DMS79 (cell line): ENCODE measurements around the gene COL20A1.
"Not testable (repeated sequence)": the region's sequence is repeated elsewhere in the genome, so short reads cannot be mapped to it uniquely, and the experiment has no call there.

Source experiments
- DNase-seq: peaks from one replicate; lab custom pipeline; 2025; lab: John Stamatoyannopoulos, UW

Gene COL20A1

DNA sequence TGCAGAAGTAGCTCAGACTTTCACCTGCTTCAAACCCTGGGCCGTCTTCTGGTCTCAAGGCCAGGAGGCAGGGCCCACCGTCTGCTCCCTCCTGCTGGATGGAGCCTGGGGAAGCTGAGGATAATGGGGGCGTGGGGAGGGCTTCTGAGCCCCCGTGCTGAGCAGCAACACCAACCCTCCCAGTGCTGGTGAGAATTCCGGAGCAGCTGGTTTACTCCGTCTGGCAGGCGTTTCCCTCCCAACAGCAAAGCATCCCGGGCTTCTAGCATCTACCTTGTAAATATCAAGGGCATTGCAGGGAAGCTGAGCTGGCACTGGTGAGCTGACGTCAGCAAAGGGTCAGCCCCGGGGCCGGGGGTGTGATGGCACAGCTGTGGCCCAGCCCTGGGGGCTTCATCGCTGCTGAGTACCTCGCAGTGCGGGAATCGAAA lies 85.0 kb downstream of the COL20A1 start:
- no peak for DNase-seq

DNA sequence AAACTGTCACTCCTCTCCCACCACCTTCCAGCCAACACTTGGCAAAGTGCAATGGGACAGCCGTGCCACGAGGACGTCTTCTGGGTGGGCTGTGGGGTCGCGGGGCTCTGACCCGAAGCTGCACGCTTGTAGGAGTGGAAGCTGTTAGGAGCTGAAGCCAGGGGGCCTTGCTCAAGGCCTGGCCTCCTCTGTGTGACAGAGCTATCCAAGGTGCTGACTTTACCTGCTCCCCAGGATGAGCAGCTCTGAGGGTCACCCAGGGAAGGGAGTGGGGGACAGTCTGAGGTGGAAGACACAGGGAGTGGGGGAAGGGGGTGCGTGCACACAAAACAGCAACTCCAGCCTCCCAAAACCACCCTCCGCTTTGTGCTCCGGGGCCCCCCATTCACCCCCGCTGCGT lies 85.6 kb downstream of the COL20A1 start:
- no peak for DNase-seq

DNA sequence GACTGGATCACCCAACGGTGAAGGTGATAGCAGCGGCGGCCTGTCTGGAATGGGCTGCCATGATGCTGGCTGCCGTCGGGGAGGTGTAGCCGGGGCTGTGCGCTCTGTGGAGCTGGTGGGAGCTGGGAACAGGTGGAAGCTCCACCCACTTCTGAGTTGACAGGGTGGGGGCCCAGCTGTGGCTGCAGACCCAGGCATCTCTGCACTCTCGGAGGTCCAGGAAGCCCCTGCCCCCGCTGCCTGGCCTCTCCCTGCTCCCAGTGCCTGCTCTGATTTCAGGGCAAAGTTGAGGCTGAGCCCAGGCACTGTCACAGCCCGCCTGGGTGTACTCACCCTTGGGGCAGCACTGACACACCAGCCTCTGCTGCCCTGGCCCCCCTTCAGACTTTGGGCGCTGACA lies 86.3 kb downstream of the COL20A1 start:
- no peak for DNase-seq

DNA sequence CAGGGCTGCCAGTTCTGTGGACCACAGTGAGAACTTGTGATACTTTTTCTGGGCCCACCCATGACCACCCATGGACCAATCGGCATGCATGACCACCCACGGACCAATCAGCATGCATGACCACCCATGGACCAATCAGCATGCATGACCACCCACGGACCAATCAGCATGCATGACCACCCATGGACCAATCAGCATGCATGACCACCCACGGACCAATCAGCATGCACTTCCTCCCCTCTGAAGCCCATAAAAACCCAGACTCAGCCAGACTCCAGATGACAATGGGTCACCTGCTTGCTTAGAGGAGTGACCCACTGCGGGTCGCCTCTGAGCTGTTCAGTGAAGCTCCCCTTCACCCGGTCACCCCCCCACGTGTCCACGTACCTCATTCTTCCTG lies 86.9 kb downstream of the COL20A1 start:
- DNase-seq: not testable (repeated sequence)

DNA sequence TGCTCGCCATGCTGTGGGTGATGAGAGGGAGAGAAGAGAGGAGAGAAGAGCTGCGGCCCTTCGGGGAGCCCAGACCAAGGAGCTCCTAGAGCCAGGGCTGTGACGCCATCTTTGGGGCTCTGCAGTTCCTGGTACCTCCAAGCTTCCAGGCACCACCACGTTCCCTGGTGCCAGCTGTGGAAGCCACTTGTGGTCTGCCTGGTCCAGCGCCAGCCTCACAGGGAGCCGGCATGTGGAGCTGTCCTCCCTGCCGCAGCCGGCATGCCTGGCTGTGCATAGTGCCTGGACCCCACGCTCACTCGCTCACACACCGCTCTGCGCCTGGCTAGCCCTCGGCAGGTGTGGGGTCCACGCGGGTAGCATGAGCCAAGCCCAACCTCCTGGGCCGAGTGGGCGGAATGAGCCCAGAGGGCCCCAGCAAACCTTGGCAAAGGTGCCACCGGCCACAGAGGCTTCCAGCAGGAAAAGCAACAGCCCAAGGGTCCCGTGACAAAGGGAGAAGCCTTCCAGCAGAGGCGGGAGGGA lies 87.4 kb downstream of the COL20A1 start:
- no peak for DNase-seq

DNA sequence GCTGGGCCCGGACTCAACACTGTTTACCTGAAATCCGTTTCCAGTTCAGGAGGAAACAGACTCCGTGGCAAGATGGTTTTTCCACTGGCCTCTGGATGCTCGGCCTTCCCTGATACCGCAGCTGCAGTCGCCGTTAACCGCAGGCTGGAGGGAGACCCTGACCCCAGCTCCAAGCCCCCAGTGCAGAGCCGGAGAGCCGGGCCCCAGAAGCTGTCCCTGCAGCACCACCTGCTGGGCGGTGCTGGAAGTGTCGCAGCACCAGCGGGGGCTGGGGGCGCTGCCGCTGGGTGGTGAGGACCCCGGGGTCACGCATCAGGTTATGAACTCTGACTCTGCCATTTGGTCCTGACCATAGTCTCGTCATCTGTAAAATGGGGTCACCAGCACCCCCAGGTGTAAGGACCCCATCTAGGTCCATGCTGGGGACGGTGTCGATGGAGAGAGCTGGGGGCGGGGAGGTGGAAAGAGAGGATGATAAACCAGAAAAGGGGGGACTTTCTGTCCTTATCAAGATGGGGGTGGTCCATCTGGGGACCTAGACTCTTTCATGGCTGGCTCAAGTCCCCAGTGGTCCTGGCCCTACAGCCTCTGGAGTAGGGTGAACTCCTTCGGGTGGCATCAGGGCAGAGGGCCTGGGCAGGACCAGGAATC lies 88.9 kb downstream of the COL20A1 start:
- no peak for DNase-seq

DNA sequence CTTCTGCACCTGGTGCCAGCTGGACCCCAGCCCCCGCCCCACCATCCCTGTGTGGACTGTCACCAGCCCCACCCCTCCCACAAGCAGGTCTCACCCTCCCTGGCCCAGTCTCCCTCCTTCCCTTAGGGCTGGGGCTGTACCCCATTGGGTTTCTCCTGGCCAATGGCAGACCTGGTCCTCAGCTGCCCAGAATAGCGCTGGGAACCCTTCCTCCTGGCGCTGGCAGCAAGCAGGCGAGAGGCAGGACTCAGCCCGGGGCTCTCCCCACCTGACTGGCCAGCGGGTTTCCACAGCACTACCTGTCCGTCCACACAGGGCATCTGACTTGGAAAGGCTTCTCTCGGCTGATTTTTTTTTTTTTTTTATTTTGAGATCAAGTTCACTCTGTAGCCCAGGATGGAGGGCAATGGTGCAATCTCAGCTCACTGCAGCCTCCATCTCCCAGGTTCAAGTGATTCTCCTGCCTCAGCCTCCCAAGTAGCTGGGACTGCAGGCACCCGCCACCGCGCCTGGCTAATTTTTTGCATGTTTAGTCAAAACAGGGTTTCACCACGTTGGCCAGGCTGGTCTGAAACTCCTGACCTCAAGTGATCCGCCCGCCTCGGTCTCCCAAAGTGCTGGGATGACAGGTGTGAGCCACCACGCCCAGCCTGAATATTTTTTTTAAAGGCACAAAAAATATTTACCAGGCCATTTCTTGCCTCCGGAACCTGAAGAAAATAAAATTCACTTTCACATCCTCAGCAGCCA lies 89.7 kb downstream of the COL20A1 start:
- no peak for DNase-seq

DNA sequence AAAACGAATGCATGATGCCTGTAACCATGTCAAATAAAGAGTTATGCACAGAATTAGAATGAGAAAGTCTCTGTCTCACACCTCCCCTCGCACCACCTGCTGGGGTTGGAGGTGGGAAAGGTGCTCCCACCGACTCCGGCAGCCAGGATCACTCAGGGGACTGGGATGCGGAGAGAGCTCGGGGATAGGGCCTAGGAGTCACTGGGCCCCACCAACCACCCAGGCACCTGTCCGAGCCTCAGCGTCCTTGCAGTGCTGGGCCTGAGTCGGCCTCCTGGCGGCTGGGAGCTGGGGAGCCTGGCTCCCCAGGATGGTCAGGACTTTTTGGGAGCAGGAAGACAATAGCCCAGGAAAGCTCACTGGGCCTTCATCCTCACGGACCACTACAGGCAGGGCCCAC lies 90.6 kb downstream of the COL20A1 start:
- no peak for DNase-seq

DNA sequence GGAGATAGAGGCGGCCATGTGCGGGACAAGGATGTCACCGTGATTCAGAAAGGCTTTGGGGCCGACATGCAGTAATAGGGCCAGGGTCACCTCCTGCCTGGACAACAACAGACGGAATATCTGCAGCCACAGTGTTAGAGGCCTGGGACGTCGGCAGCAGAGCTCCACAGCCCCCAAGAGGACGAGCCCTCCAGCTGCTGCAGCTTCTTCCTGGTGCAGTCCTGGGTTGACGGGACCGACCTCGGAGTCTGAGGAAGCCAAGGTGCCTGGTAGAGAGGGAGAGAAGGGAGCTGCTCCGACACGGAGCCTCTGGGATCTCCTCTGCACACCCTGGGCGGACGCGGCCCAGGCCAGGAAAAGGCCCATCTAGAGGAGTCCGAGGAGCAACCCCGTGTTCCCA lies 91.3 kb downstream of the COL20A1 start:
- DNase-seq: no peak
